Large intestine (tissue), 12 donors: ENCODE results near the gene TRPV3. TPM values are rescaled to one million over a fixed set of nuclear protein-coding genes. Genes with fewer than 3 reads are reported as not detected.

ENCODE experiments used
- DNase-seq, 2 donors: peaks; one replicate each; pipeline versions ENCODE4 v3.0.0 to v3.0.0-alpha.2; 2013
- H3K27ac ChIP-seq: one replicate; pipeline ENCODE4 v1.5.1; 2013; ENCODE audit warnings: low read length
- H3K27me3 ChIP-seq: 2 replicates; pipeline ENCODE4 v1.6.1; 2013; ENCODE audit warnings: low read length; ENCODE audit not compliant: control insufficient read depth, insufficient read depth
- H3K36me3 ChIP-seq: 2 replicates; pipeline ENCODE4 v1.6.1; 2013; ENCODE audit warnings: low read length; ENCODE audit not compliant: control insufficient read depth, insufficient read depth
- H3K4me1 ChIP-seq: one replicate; pipeline ENCODE4 v1.6.1; 2013; ENCODE audit warnings: low read length; ENCODE audit not compliant: control insufficient read depth, insufficient read depth
- H3K4me3 ChIP-seq: one replicate; pipeline ENCODE4 v1.5.1; 2013; ENCODE audit warnings: low read length
- H3K9me3 ChIP-seq: one replicate; pipeline ENCODE4 v1.6.1; 2013; ENCODE audit warnings: mild to moderate bottlenecking, low read depth, low read length, moderate library complexity; ENCODE audit not compliant: control insufficient read depth
- WGBS: methylation state at CpG from one replicate; pipeline ENCODE4 v1.1.5; 2013; ENCODE audit warnings: low lambda C conversion rate; ENCODE audit not compliant: insufficient coverage; 5-methylcytosine and 5-hydroxymethylcytosine counted together
- long read RNA-seq, 11 donors: transcript quantifications; one replicate each; lab custom pipeline, GENCODE V29; 2026
- polyA plus RNA-seq: library from polyadenylated mRNA; unstranded; fragments of 120-200 nt; gene quantifications from one replicate; pipeline ENCODE4 v1.2.1, GENCODE V29; 2013

Gene TRPV3
- polyA plus RNA-seq = 15.0 TPM
- long read RNA-seq, donor 1 = 0 reads
- long read RNA-seq, donor 2, partial matches to known transcripts = 0 of 1 reads
- long read RNA-seq, donor 2, other reads (novel, unspliced or antisense) = 0 of 1 reads
- long read RNA-seq, donor 3 = 0 reads
- long read RNA-seq, donor 4 = 0 reads
- long read RNA-seq, donor 5, partial matches to known transcripts = 0 of 2 reads
- long read RNA-seq, donor 5, other reads (novel, unspliced or antisense) = 0 of 2 reads
- long read RNA-seq, donor 6, partial matches to known transcripts = 0 of 1 reads
- long read RNA-seq, donor 6, other reads (novel, unspliced or antisense) = 0 of 1 reads
- long read RNA-seq, donor 7 = 0 reads
- long read RNA-seq, donor 8 = 0 reads
- long read RNA-seq, donor 9, partial matches to known transcripts = 0 of 1 reads
- long read RNA-seq, donor 9, other reads (novel, unspliced or antisense) = 0 of 1 reads
- long read RNA-seq, donor 10, partial matches to known transcripts = 0 of 2 reads
- long read RNA-seq, donor 10, other reads (novel, unspliced or antisense) = 0 of 2 reads
- long read RNA-seq, donor 11 = 0 reads

GRCh38 chr17:3557768-3558583 lies at the start of gene TRPV3:
TRPV3 (minus strand) TSS chr17:3557812; CDS start chr17:3554850, 2,962 bp downstream.
- peaks cover 3% of the 10 kb centered on the region for H3K36me3 ChIP-seq
- H3K27ac ChIP-seq = peak within 1 kb of the TSS; percentile 86
- peaks cover 26% of the 10 kb centered on the region for H3K4me1 ChIP-seq
- no CpG with 5 or more reads among the region's 23 CpGs for WGBS
- H3K27me3 ChIP-seq = no peaks in the 10 kb centered on the region
- peak; percentile 83 to 87 for DNase-seq
- peak within 1 kb of the TSS; percentile 29 for H3K4me3 ChIP-seq
- H3K9me3 ChIP-seq = no peaks in the 10 kb centered on the region

DNA sequence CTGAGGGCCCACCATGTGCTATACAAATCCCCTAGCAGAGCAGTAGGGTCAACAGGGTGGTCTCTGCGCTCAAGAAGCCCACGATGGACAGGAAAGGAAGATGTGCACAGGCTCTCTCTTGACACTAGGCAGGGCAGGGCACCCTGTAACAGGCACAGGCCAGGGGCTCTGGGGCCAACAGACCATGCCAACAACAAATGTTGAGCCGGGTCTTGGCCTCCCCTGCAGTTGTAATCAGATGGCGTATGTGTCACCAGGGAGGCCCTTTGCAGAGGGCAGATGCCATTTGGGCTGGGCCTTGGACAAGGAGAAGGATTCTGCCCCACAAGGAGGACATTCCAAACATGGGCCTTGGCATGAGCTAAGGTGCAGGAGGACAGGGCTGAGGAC lies 46.3 kb upstream of the TRPV3 start:
- Histone ChIP-seq H3K9me3 (no peaks in the 10 kb centered on the region), H3K27ac (no peak overlapping the region), H3K4me3 (no peak overlapping the region), H3K4me1 (no peaks in the 10 kb centered on the region), H3K27me3 (no peaks in the 10 kb centered on the region), H3K36me3 (peaks cover 46% of the 10 kb centered on the region)
- no CpG with 5 or more reads among the region's 4 CpGs for WGBS
- DNase-seq = no peak

DNA sequence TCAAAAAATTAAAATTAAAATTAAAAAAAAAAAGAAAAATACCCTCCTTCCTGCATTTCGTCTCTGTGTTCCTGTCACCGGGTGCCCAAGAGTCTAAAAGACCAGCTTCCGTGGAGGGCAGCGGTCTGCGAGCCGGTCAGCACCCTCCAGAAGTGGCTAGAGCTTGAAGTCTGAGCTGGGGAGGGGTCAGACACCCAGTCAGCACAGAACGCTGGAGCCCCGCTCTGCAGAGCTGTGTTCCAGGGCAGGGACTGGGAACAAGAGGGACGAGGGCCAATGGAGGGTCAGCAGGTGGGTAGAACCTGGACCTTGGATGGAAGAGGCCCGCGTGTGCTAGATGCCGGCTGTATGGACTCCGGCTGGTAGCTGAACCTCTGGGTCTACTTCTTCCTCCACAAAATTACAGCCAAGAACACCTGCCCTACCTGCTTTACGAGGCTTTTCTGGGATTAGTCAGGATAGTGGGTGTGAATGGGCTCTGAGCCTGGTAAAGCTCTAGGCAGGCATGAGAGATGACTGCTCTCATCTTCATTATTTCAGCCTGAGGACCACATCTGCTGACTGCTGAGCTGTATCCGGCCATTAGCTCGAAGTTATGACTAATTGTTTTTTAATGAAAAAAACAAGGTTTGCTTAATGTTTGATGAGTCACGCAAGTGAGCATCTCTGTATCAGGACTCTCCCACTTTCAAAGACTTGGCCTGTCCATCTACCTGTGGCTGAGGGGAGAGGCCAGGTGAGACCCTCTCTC lies 45.7 kb upstream of the TRPV3 start:
- H3K27ac ChIP-seq = no peak overlapping the region
- H3K4me3 ChIP-seq = no peak overlapping the region
- H3K4me1 ChIP-seq = no peaks in the 10 kb centered on the region
- no peak for DNase-seq
- no peaks in the 10 kb centered on the region for H3K27me3 ChIP-seq
- WGBS = 100% methylated on average over 1 of the region's 17 CpGs
- peaks cover 42% of the 10 kb centered on the region for H3K36me3 ChIP-seq
- no peaks in the 10 kb centered on the region for H3K9me3 ChIP-seq

DNA sequence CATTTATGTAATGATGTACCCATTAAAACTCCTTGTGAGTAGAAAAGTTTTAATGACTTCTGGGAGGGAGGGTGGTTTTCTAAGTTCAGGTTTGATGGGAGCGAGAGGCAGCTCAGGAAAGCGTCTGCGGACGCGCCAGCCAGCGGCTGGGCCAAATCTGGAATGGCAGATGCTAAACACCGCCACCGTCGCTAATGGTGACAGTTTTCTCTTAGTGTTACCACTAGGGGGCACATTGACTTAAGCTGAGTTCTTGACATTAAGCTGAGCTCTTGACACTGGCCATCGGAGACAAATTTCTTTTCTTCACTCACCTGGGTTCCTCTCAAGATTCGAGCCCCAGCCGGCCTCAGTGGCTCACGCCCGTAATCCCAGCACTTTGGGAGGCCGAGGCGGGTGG lies 44.9 kb upstream of the TRPV3 start:
- no peaks in the 10 kb centered on the region for H3K4me1 ChIP-seq
- H3K27me3 ChIP-seq = no peaks in the 10 kb centered on the region
- no peaks in the 10 kb centered on the region for H3K9me3 ChIP-seq
- WGBS = no CpG with 5 or more reads among the region's 16 CpGs
- no peak for DNase-seq
- peaks cover 43% of the 10 kb centered on the region for H3K36me3 ChIP-seq
- no peak overlapping the region for H3K27ac ChIP-seq
- H3K4me3 ChIP-seq = no peak overlapping the region

GRCh38 chr17:3600529-3601205 lies 43.1 kb upstream of the TRPV3 start:
- no peak for DNase-seq
- Histone ChIP-seq H3K27ac (no peak overlapping the region), H3K27me3 (no peaks in the 10 kb centered on the region), H3K36me3 (peaks cover 48% of the 10 kb centered on the region), H3K9me3 (no peaks in the 10 kb centered on the region), H3K4me1 (no peaks in the 10 kb centered on the region), H3K4me3 (no peak overlapping the region)
- 79% methylated on average over 3 of the region's 15 CpGs for WGBS

DNA sequence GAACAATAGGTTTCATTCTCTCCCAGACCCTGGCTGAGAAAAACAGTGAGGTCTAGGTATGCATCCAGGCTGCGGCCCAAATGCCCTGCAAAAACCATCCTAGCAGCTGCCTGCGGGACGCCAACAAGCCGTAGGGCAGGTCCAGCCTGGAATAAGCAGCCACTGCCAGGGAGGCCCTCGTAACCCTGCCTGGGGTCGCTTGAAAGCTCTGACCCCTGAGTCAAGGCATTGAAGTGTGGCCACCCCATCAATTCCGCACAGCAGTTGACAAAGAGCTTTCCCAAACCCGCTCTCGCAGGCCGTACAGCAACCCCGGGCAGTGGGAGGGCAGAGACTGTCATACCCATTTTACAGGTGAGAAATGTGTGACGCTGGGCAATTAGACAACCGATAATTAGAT lies 40.5 kb upstream of the TRPV3 start:
- no peaks in the 10 kb centered on the region for H3K27me3 ChIP-seq
- no peak for DNase-seq
- no peak overlapping the region for H3K4me3 ChIP-seq
- H3K4me1 ChIP-seq = no peaks in the 10 kb centered on the region
- WGBS = no CpG with 5 or more reads among the region's 13 CpGs
- H3K27ac ChIP-seq = no peak overlapping the region
- H3K36me3 ChIP-seq = peaks cover 35% of the 10 kb centered on the region
- H3K9me3 ChIP-seq = no peaks in the 10 kb centered on the region

DNA sequence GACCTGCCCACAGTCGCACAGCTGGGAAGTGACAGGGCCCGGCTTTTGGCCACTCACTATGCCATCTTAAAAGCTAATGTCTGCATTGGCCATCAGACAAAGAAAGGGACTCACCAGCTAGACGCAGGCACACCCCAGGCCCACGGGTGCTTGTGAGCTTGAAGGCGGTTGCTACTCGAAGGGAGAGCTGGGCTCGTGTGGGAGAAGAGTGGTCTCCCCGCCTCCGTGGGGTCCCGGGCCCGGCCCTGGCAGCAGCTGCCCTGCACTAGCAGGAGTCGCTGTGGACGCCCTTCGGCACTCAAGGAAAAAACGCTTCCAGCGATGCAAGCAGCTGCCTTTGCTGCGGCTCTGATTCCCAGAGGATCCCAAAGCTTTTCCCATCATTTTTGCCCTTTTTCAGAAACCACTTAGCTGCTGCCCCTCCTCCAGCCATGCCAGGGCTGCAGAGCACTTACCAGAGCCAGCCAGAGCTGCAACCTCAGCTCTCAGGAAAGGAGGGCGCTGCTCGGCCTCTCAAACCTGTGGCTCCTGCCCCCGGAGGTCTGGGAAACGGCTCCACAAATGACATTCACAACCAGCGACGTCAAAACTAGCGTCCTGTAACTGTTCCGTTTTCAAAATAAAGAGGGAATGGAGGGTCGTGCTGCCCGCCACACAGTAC lies 39.3 kb upstream of the TRPV3 start:
- H3K27me3 ChIP-seq = no peaks in the 10 kb centered on the region
- H3K27ac ChIP-seq = no peak overlapping the region
- no peaks in the 10 kb centered on the region for H3K4me1 ChIP-seq
- H3K4me3 ChIP-seq = no peak overlapping the region
- no CpG with 5 or more reads among the region's 27 CpGs for WGBS
- H3K9me3 ChIP-seq = no peaks in the 10 kb centered on the region
- peaks cover 35% of the 10 kb centered on the region for H3K36me3 ChIP-seq
- no peak for DNase-seq

DNA sequence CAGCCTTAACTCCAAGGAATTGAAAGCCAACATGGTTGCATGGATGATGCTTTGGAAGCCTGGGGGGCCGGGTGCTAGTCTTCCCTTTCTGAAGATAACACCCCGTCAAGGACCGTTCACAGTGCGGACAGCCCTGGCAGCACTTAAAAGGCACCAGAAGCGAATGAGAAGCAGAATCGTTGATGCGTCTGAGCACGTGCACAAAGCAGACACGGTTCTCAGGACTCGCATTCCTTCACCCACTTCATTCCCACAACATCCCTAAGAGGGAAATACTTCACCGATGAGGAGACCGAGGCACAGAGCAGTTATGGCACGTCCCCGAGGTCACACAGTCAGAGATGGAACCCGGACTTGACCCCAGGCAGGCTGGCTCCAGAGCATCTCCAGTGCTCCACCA lies 37.4 kb upstream of the TRPV3 start:
- Histone ChIP-seq H3K36me3 (peaks cover 51% of the 10 kb centered on the region), H3K27ac (no peak overlapping the region), H3K4me3 (no peak overlapping the region), H3K27me3 (no peaks in the 10 kb centered on the region), H3K9me3 (no peaks in the 10 kb centered on the region), H3K4me1 (no peaks in the 10 kb centered on the region)
- no peak for DNase-seq
- WGBS = no CpG with 5 or more reads among the region's 15 CpGs

GRCh38 chr17:3594051-3594800 lies 36.6 kb upstream of the TRPV3 start:
- no peak for DNase-seq
- H3K36me3 ChIP-seq = peaks cover 59% of the 10 kb centered on the region
- H3K4me1 ChIP-seq = no peaks in the 10 kb centered on the region
- no CpG with 5 or more reads among the region's 11 CpGs for WGBS
- H3K27ac ChIP-seq = no peak overlapping the region
- no peaks in the 10 kb centered on the region for H3K27me3 ChIP-seq
- no peak overlapping the region for H3K4me3 ChIP-seq
- H3K9me3 ChIP-seq = no peaks in the 10 kb centered on the region
